GM12892 (cell line): ENCODE data around the gene RASGRP3.

Experiments used
- POLR2A ChIP-seq: IDR thresholded peaks from 2 replicates; pipeline ENCODE4 v1.6.1; 2011; ENCODE audit warnings: low read depth, low read length, control low read depth
- TAF1 ChIP-seq: IDR thresholded peaks from 2 replicates; pipeline ENCODE4 v1.6.1; 2011; ENCODE audit warnings: low read depth, mild to moderate bottlenecking, control low read depth, low read length, borderline replicate concordance

DNA sequence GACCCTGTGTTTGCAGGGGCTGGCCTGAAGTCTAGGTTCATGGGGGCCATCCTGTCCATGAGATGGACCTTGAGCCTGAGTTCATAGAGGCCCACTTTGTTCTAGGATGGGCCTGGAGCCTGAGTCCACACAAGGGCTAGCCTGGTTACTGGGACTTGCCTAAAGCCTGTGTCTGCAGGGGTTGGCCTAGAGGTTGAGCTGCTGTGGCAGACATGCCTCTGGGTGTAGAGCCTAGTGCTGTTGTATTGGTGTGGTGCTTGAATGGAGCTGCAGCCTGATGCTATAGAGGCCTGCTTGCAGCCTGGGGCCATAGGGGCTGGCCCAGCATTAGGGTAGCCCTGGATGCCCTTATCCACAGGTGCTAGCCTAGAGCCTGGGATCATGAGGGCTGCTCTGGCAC, 23.9 kb upstream of the RASGRP3 start:
- TF ChIP-seq POLR2A (no peak), TAF1 (no peak)
